ENCODE measurements around the gene ABR. TPM values are rescaled to one million over a fixed set of nuclear protein-coding genes. Genes with fewer than 3 reads are reported as not detected.

Gene ABR
- total and polyA plus RNA-seq, 2 of the 13 experiments (the other 11 are each of a cell fraction or from before 2014, with no cell fraction given) = 12.4 to 40.4 TPM

- H3K4me2 ChIP-seq (ENCODE audit: low read depth, low read length) = no peak overlapping the region
- FAIRE-seq = no peak
Measured at GRCh38 chr17:1070411-1070810, 109.4 kb downstream of the ABR start.

GRCh38 chr17:1069847-1070246 is 109.9 kb downstream of the ABR start:
- H3K27me3 ChIP-seq (ENCODE audit: control insufficient read depth in 1 of 2, insufficient read depth in 2 of 2, low read length in 2 of 2) = no peaks in the 10 kb centered on the region
- CTCF ChIA-PET (ENCODE audit: low intra/inter-chr PET ratio, low total read pairs) = no interaction called here
- BruUV-seq (replicated peaks) = no TSS peak
- no peak overlapping the region for H3K27ac ChIP-seq (ENCODE audit: extremely low read length, insufficient read depth, low read length)
- POLR2A ChIA-PET = no interaction called here
- H3K79me2 ChIP-seq (ENCODE audit: insufficient read depth, low read length) = no peaks in the 10 kb centered on the region
- TF ChIP-seq ZBTB37 (CRISPR knock-in tag; IDR thresholded peaks at IDR 0.05) = no peak
- FAIRE-seq (no peak), DNase-seq (ENCODE audit: low spot score) (no peak), ATAC-seq (no peak)
- in situ Hi-C loops (cut with HindIII; ENCODE audit: extremely low pct_ligation_motif_present, low pct_unique_long_range_greater_than_20kb) = no loop called here
- intact Hi-C loops (cut with micrococcal nuclease; ENCODE audit: unreplicated experiment) = no loop called here
- peaks cover 0 to 1% of the 10 kb centered on the region in 2 experiments; a peak in 1 of 5 replicates for H3K36me3 ChIP-seq (replicated peaks in 1 of 2; ENCODE audit: control insufficient read depth in 1 of 2, insufficient read depth in 2 of 2, low read length in 2 of 2)
- H2AFZ ChIP-seq (ENCODE audit: low read length) = no peak overlapping the region
- H4K20me1 ChIP-seq (ENCODE audit: insufficient read depth, low read length) = no peaks in the 10 kb centered on the region
- WGBS (ENCODE audit: low lambda C conversion rate) = 98% methylated on average over 21 of the region's 21 CpGs
- H3K9ac ChIP-seq (ENCODE audit: insufficient read depth, low read depth, low read length) = no peak overlapping the region
- H3K4me2 ChIP-seq (ENCODE audit: low read depth, low read length) = no peak overlapping the region
- H3K9me3 ChIP-seq (ENCODE audit: low read length) = no peaks in the 10 kb centered on the region
- H3K4me1 ChIP-seq (ENCODE audit: insufficient read depth, low read length) = peaks cover 20% of the 10 kb centered on the region
- no peak overlapping the region for H3K4me3 ChIP-seq (replicated peaks in 1 of 3; ENCODE audit: insufficient read depth in 1 of 3, low read depth in 2 of 3, low read length in 3 of 3)

More at GRCh38 chr17:1070411-1070810, 109.4 kb downstream of the ABR start:
- intact Hi-C loops (cut with micrococcal nuclease; ENCODE audit: unreplicated experiment) = no loop called here
- H3K4me1 ChIP-seq (ENCODE audit: insufficient read depth, low read length) = peaks cover 24% of the 10 kb centered on the region
- peaks cover 0 to 1% of the 10 kb centered on the region in 2 experiments; a peak in 1 of 5 replicates for H3K36me3 ChIP-seq (replicated peaks in 1 of 2; ENCODE audit: control insufficient read depth in 1 of 2, insufficient read depth in 2 of 2, low read length in 2 of 2)
- no TSS peak for BruUV-seq (replicated peaks)
- H3K27ac ChIP-seq (ENCODE audit: extremely low read length, insufficient read depth, low read length) = no peak overlapping the region
- no peaks in the 10 kb centered on the region for H3K27me3 ChIP-seq (ENCODE audit: control insufficient read depth in 1 of 2, insufficient read depth in 2 of 2, low read length in 2 of 2)
- H3K79me2 ChIP-seq (ENCODE audit: insufficient read depth, low read length) = no peaks in the 10 kb centered on the region
- no peak overlapping the region for H2AFZ ChIP-seq (ENCODE audit: low read length)
- TF ChIP-seq NKX3-1 (CRISPR knock-in tag; IDR thresholded peaks at IDR 0.05) = no peak
- no peak for TF ChIP-seq TOPORS (CRISPR knock-in tag; IDR thresholded peaks at IDR 0.05)
- TF ChIP-seq PLRG1 (conservative IDR thresholded peaks at IDR 0.05) = no peak
- no peak overlapping the region for H3K9ac ChIP-seq (ENCODE audit: insufficient read depth, low read depth, low read length)
- 89% methylated on average over 10 of the region's 21 CpGs for WGBS (ENCODE audit: low lambda C conversion rate)
- DNase-seq (ENCODE audit: low spot score) (no peak), ATAC-seq (no peak)
- no peak overlapping the region for H3K4me3 ChIP-seq (replicated peaks in 1 of 3; ENCODE audit: insufficient read depth in 1 of 3, low read depth in 2 of 3, low read length in 3 of 3)
- ChIA-PET CTCF (ENCODE audit: low intra/inter-chr PET ratio, low total read pairs) (no interaction called here), POLR2A (no interaction called here)
- no peaks in the 10 kb centered on the region for H3K9me3 ChIP-seq (ENCODE audit: low read length)
- no peaks in the 10 kb centered on the region for H4K20me1 ChIP-seq (ENCODE audit: insufficient read depth, low read length)
- in situ Hi-C loops (cut with HindIII; ENCODE audit: extremely low pct_ligation_motif_present, low pct_unique_long_range_greater_than_20kb) = no loop called here
